GM12872 (cell line): ENCODE measurements around the gene CCND3.

Experiments used
- TF ChIP-seq, protein P1 (sequence below): IDR thresholded peaks from 3 replicates; pipeline ENCODE4 v1.5.1; 2011; ENCODE audit warnings: low read depth, mild to moderate bottlenecking, low read length, moderate library complexity; ENCODE audit not compliant: insufficient read depth

Gene CCND3

DNA sequence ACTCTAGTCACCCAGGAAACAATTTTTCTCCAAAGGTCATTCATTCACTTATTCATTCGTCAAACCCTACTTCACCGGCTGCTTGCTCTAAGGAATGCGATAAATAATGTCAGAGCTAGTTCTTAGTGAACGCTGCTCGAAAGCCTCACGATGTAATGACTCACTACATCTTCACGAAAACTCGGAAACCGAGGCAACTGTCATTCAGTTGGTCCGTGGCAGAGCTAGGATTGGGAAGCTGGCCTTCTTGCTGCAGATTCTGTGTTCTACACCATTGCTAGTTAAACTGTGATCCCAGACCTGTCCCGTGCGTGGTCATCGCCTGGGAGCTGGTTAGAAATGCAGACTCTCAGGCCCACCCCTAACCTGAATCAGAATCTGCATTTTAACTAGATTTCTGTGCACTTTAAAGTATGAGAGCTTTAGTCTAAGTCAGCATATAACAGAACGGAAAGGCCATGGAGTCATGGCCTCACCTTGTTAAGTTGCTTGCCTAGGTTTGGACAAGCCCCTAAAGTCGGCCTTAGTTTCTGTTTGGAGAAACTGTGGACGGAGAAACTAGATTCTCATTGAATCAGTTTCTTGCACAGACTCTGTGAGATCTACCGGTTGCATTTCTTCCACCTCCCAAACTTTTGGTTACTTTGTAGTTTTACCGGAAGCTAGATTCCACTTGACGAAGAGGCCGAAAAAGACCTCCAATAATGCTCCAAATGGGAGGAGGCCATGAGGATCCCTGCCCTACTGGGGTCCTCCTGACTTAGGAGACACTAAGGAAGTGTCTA lies 651 bp upstream of the CCND3 start:
- TF ChIP-seq, protein P1, sequence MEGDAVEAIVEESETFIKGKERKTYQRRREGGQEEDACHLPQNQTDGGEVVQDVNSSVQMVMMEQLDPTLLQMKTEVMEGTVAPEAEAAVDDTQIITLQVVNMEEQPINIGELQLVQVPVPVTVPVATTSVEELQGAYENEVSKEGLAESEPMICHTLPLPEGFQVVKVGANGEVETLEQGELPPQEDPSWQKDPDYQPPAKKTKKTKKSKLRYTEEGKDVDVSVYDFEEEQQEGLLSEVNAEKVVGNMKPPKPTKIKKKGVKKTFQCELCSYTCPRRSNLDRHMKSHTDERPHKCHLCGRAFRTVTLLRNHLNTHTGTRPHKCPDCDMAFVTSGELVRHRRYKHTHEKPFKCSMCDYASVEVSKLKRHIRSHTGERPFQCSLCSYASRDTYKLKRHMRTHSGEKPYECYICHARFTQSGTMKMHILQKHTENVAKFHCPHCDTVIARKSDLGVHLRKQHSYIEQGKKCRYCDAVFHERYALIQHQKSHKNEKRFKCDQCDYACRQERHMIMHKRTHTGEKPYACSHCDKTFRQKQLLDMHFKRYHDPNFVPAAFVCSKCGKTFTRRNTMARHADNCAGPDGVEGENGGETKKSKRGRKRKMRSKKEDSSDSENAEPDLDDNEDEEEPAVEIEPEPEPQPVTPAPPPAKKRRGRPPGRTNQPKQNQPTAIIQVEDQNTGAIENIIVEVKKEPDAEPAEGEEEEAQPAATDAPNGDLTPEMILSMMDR: no peak

DNA sequence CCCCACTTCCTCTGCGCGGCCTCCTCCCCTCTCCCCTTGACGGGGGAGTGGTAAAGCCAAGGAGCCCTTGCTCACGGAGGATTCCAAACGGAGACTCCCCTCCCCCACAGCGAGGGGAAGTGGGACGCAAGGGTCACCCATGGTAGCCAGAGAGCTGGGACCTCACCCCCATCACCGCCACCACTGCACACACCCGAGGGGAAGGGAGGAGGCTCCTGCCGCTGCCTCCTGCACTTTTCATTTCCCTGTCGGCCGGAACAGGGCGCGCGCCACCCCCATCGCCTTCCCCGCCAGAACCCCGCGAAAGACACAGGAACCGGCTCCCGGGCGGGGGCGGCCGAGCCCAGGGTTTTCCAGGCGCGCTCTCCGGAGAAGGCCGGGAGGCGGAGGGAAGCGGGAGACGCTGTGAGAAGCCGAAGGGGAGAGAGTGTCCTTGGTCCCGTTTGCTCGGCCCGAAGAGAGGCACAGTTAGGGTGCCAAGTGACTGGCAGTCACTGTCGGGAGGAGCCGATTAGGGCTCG lies 789 bp downstream of the CCND3 start:
- TF ChIP-seq, protein P1: no peak

DNA sequence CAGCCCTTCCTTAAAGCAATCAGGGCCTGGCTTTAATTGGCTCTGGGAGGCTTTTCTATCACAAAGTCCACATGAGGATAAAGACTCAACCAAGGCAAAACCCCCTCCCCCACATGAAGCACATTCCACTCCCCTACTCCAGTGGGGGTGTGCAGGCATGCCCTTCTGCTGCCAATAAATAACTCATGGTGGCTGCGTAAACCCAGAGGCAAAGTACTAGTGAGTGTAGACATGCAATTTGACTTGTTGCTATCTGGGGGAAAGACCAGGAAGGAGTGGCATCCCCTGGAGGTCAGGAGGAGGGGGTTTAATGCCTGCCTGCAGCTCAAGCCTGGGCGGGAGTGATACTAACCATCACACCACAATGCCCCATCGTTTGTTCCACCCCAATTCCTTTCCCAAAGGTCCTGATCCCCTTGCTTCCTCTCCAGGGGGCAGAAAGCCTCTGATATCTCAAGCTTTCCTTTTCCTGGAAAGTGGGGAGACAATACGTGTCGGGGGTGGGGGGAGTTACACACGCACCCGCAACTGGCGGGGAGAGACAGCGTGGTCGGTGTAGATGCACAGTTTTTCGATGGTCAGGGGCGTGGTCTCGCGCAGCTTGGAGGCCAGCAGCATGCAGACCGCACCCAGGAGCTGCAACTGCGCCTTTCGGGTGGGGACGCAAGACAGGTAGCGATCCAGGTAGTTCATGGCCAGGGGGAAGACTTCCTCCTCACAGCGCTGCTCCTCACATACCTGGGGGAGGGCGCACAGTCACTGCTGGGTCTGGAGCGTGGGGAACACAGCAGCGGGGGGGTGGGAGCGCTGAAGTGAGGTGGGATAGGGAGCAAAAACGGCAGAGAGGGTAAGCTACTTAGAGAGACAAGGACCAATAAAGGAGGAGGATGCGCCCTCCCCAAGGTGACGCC lies 1.5 kb downstream of the CCND3 start:
- TF ChIP-seq, protein P1: no peak

DNA sequence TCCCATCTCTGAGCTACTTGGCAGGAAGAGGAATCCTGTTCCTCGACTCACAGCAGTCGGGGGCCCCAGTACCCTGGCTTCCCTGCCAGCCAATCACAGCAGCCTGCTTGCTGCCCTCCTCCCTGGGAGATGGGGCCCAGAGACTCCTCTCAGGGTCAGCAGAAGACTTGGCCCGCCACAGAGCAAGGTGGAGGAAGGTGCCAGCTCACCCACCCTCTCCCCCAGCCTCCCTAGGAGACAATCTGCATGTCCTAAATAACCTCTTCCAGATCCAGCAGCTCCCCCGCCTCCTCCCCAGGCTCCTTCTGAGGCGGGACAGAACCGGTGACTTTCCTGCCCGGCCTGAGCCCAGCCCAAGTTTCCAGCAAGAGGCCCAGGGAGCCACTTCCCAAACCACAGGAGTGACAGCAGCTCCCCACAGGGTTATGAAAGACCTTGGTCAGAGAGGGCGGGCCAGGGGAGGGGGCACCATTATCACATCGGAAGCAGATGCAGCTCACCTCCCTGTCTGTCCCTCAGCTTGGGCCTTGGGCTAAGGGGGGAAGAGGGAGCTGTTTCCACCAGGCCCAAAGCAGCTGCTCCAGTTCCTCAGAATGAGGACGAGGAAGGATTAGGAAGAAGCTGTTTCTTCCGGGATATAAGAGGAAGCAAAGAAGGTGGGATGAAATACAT lies 2.3 kb downstream of the CCND3 start:
- TF ChIP-seq, protein P1: no peak

DNA sequence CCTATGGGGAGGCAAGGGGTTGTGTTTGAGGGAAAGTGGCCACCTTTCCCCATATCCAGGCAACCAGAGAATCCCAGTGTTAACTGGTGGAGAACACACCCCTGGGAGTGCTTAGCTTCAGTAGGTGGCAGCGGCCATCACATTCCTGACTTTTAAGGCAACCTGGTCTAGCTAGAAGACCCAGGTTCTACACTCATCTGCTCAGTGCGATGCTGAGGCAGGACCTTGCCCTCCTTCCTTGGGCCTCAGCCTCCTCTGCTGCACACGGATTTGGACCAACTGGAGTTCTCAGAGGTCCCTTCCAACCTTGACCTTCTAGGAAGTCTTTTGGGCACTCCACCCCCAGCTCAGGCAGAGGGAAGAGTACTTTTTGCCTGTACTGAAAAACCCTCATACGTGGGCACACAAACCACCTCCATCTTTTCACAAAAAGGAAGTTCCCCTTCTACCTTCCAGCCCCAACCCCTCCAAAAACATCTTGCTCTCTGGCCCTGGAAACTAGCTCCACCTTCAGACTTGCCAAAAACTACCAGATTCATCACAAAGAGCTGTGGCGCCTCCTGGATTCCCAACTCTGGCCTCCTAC lies 2.9 kb downstream of the CCND3 start:
- TF ChIP-seq, protein P1: no peak

DNA sequence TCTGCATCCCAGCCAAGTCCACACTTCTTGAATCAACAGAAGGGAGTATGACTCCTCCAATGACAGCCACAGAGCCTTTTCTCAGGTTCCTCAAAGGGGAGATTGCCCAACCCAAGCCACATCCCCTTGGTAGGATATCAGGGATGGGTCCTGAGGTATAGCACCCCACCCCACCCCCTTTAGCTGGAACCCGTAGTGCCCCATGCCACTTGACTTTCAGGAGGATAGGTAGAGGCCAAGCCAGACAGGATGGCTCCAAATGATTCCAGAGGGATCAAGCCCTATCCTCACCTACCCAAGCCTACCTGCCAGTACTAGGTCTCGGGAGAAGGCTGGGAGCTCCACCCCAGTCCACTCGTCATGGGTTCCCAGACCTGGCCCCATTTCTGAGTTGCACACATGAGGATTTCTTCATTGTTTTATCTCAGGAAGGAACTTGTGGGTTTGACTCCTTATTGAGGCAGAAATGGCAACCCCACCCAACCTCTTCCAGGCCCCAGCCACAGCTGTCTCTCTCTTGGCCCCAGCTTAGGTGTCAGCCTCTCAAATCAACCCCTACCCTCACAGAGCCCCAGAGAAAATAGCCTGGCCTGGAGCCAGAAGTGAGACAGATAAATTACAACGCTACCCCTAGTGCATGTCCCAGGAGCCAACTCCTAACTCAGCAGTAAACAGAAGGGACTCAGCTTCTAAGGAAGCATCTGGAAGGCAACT lies 3.6 kb downstream of the CCND3 start:
- TF ChIP-seq, protein P1: no peak
